HL-60 (cell line): ENCODE data around the gene TRAF3IP1.

Experiments used
- DNase-seq, 2 experiments: peaks; one replicate each; pipeline ENCODE4 v3.0.0-alpha.2; 2010 to 2020; ENCODE audit warnings: low read depth in 1 of 2, low spot score in 1 of 2
- H3K27ac ChIP-seq: fragments of 250-450 bp; sonication (Bioruptor Pico); replicated peaks from 2 replicates; pipeline ENCODE4 v1.5.1; 2020; ENCODE audit warnings: mild to moderate bottlenecking, moderate library complexity
- H3K27me3 ChIP-seq: fragments of 250-450 bp; sonication (Bioruptor Pico); 2 replicates; pipeline ENCODE4 v1.5.1; 2021; ENCODE audit warnings: mild to moderate bottlenecking, moderate library complexity; ENCODE audit not compliant: insufficient read depth, poor library complexity, severe bottlenecking
- H3K4me3 ChIP-seq: replicated peaks from 2 replicates; pipeline ENCODE4 v1.5.1; 2011; ENCODE audit warnings: mild to moderate bottlenecking, control low read depth, low read length; ENCODE audit not compliant: insufficient read depth
- CTCF ChIP-seq: IDR thresholded peaks from one replicate; pipeline ENCODE4 v1.5.1; 2011; ENCODE audit warnings: low read length, control low read depth, inconsistent platforms; ENCODE audit not compliant: insufficient read depth
- GABPA ChIP-seq: IDR thresholded peaks from 2 replicates; pipeline ENCODE4 v1.6.1; 2012; ENCODE audit warnings: low read depth
- POLR2AphosphoS5 ChIP-seq: IDR thresholded peaks from 2 replicates; pipeline ENCODE4 v1.6.1; 2012; ENCODE audit warnings: low read depth
- REST ChIP-seq: IDR thresholded peaks from 2 replicates; pipeline ENCODE4 v1.6.1; 2012; ENCODE audit warnings: low read depth; ENCODE audit not compliant: insufficient replicate concordance
- SPI1 ChIP-seq: IDR thresholded peaks from 2 replicates; pipeline ENCODE4 v1.6.1; 2012; ENCODE audit warnings: low read depth, mild to moderate bottlenecking, borderline replicate concordance

Gene TRAF3IP1

GRCh38 chr2:238358769-238359168, 38.5 kb downstream of the TRAF3IP1 start:
- DNase-seq = no peak
- TF ChIP-seq SPI1 (no peak), GABPA (no peak), CTCF (no peak), REST (no peak), POLR2AphosphoS5 (no peak)
- no peak overlapping the region for H3K4me3 ChIP-seq
- H3K27me3 ChIP-seq = no peaks in the 10 kb centered on the region
- H3K27ac ChIP-seq = no peak overlapping the region

GRCh38 chr2:238359403-238359802, 39.1 kb downstream of the TRAF3IP1 start:
- TF ChIP-seq GABPA (no peak), SPI1 (no peak), REST (no peak), CTCF (no peak), POLR2AphosphoS5 (no peak)
- Histone ChIP-seq H3K27ac (no peak overlapping the region), H3K4me3 (no peak overlapping the region), H3K27me3 (no peaks in the 10 kb centered on the region)
- DNase-seq = no peak

DNA sequence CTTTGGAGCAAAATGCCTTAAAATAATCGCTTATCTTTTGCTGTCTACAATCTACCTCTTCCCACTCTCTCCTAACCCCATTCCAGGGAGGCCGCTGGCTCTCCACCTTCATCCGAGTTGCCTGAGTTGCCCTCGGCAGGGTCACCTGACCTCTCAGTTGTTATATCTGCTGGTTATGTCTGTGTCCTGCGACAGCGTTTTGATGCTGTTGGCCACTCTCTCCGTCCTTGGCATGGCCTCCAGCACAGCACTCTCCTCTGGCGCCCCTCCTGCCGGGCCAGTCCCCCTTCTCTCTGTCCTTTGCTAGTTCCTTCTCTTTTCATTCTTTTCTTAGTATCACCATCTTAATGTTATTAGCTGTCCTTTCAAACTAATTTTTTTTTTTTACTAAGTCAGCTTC, 41.6 kb downstream of the TRAF3IP1 start:
- Histone ChIP-seq H3K4me3 (no peak overlapping the region), H3K27me3 (no peaks in the 10 kb centered on the region), H3K27ac (no peak overlapping the region)
- no peak for TF ChIP-seq POLR2AphosphoS5
- no peak for TF ChIP-seq REST
- no peak for TF ChIP-seq CTCF
- TF ChIP-seq SPI1 = no peak
- TF ChIP-seq GABPA = no peak
- no peak for DNase-seq
